PC-3 (cell line): ENCODE measurements around the gene FES.

Experiments used
- EZH2phosphoT487 ChIP-seq: fragments of 300-600 bp; sonication (generic); IDR thresholded peaks from 2 replicates; pipeline ENCODE4 v1.6.1; 2018; ENCODE audit warnings: mild to moderate bottlenecking, antibody characterized with exemption, low read length, borderline replicate concordance
- TF ChIP-seq, protein P1 (sequence below): fragments of 300-600 bp; sonication (generic); conservative IDR thresholded peaks from 2 replicates; pipeline ENCODE4 v1.5.1; 2017; ENCODE audit warnings: antibody characterized with exemption, low read depth, mild to moderate bottlenecking, low read length

DNA sequence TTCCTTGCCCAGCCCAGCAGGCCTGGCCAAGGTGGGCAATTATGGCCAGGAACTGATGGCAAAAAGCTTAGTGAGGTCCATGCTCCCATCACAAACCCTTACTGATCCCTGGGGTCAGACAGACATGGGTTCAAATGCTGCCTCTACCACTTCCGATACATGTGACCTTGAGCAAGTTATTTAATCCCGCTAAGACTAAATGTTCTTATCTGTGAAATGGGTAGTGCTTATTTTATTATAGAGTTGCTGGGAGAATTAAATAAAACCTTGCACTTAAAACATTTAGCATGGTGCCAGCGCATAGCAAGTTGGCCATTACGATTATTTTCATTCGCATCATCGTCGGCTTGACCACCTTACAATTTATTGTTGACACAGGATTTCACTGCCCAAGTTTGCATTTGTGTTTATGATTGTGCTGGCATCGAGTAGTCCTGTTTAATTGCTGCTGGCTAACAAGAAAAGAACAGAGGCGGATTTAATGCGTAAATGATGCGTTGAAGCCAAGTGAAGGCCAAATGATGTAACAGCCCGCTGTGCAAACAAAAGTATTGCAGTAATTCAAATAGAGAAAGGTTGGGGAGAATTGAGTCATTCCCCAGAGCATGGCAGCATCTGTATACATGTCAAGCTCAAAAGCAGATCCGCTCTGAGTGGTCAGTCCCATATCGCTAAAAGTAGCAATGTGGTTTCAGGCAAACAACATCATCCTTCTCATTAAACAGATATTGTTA lies 23.2 kb upstream of the FES start:
- TF ChIP-seq, protein P1, sequence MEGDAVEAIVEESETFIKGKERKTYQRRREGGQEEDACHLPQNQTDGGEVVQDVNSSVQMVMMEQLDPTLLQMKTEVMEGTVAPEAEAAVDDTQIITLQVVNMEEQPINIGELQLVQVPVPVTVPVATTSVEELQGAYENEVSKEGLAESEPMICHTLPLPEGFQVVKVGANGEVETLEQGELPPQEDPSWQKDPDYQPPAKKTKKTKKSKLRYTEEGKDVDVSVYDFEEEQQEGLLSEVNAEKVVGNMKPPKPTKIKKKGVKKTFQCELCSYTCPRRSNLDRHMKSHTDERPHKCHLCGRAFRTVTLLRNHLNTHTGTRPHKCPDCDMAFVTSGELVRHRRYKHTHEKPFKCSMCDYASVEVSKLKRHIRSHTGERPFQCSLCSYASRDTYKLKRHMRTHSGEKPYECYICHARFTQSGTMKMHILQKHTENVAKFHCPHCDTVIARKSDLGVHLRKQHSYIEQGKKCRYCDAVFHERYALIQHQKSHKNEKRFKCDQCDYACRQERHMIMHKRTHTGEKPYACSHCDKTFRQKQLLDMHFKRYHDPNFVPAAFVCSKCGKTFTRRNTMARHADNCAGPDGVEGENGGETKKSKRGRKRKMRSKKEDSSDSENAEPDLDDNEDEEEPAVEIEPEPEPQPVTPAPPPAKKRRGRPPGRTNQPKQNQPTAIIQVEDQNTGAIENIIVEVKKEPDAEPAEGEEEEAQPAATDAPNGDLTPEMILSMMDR = no peak
- TF ChIP-seq EZH2phosphoT487 = peak; percentile 80; the same call in 1 of the 2 replicates
